ENCODE measurements around the gene RAD1.

DNA sequence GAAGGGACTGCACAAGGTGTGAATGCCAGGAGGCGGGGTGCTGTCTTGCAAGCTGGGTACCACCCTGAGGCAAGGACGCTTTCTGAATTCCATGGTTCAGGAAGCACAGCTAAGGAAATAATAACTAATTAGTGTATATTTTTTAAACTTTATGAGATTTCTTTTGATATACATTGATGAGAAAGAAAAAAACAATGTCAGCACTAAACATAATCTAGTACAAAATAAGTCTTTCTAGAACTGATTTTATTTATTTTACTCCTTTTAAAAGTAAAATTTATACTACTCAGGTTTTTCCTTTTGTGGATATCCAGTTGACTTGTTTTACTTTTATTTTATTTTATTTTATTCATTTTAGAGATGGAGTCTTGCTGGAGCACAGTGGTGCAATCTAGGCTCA is 17.6 kb upstream of the RAD1 start:
- TF ChIP-seq, protein P1, sequence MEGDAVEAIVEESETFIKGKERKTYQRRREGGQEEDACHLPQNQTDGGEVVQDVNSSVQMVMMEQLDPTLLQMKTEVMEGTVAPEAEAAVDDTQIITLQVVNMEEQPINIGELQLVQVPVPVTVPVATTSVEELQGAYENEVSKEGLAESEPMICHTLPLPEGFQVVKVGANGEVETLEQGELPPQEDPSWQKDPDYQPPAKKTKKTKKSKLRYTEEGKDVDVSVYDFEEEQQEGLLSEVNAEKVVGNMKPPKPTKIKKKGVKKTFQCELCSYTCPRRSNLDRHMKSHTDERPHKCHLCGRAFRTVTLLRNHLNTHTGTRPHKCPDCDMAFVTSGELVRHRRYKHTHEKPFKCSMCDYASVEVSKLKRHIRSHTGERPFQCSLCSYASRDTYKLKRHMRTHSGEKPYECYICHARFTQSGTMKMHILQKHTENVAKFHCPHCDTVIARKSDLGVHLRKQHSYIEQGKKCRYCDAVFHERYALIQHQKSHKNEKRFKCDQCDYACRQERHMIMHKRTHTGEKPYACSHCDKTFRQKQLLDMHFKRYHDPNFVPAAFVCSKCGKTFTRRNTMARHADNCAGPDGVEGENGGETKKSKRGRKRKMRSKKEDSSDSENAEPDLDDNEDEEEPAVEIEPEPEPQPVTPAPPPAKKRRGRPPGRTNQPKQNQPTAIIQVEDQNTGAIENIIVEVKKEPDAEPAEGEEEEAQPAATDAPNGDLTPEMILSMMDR (IDR thresholded peaks at IDR 0.05 in 4 of 5, conservative IDR thresholded peaks at IDR 0.05 in 1 of 5) = no peak
- TF ChIP-seq POLR2A (IDR thresholded peaks at IDR 0.05) = no peak

Data from gastrocnemius medialis (tissue), 4 donors.